T-helper 1 cell treated with Interleukin-12 subunit alpha and Interleukin-12 subunit beta and Interleukin-4 antibody, amounts not matched to agents 30 ng/mL and 1 ng/mL, for 36 hours (primary cell): Measurements from ENCODE around the gene STRN3. TPM values are rescaled to one million over a fixed set of nuclear protein-coding genes. Genes with fewer than 3 reads are reported as not detected.
"Not testable (repeated sequence)": the region's sequence is repeated elsewhere in the genome, so short reads cannot be mapped to it uniquely, and the experiment has no call there.

Source experiments
- intact Hi-C: fragments of 100-400 bp; cut with micrococcal nuclease; formaldehyde crosslinking; loops from one replicate; pipeline ENCODE4 v1.15.1; 2024
- total RNA-seq: library from RNA; stranded (reverse); gene quantifications from 2 replicates; pipeline ENCODE4 v1.2.3, GENCODE V29; 2022

Gene STRN3
- total RNA-seq, 1 donor from 2014 or later = 23.5 TPM

DNA sequence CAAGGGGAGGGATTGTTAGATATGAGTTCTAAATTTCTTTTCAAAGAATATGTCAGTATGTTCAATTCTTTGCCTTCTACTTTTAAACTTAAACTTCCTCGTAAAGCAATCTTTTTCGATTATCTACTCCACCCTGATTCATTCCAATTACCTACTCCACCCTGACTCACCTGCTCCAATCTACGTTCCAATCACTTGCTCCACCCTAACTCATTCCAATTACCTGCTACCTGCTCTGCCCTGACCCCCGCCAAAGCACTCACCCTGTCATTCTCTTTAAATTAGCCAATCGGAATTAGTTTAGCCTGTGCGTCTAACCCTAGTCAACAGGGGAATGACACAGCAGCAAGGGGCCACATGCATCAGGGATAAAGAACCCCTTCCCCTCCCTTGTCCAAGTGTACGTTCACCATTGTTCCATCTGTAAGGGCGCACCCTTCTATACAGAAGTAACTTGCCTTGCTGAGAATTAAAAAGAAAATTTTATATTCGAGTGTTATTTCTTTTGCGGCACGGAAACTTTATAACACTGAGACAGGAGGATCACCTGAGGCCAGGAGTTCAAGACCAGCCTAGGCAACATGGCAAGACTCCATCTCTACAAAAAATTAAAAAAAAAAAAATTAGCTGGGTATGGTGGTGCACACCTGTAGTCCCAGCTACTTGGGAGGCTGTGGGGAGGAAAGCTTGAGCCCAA lies 54.0 kb downstream of the STRN3 start:
- intact Hi-C loops = not testable (repeated sequence)

- intact Hi-C loops = no loop called here
These were observed 54.6 kb downstream of the STRN3 start for GRCh38 chr14:30971586-30971985.

- intact Hi-C loops = not testable (repeated sequence)
These were observed 56.4 kb downstream of the STRN3 start for GRCh38 chr14:30969796-30970195.

- intact Hi-C loops = not testable (repeated sequence)
These were observed 58.6 kb downstream of the STRN3 start for GRCh38 chr14:30967364-30968098.

DNA sequence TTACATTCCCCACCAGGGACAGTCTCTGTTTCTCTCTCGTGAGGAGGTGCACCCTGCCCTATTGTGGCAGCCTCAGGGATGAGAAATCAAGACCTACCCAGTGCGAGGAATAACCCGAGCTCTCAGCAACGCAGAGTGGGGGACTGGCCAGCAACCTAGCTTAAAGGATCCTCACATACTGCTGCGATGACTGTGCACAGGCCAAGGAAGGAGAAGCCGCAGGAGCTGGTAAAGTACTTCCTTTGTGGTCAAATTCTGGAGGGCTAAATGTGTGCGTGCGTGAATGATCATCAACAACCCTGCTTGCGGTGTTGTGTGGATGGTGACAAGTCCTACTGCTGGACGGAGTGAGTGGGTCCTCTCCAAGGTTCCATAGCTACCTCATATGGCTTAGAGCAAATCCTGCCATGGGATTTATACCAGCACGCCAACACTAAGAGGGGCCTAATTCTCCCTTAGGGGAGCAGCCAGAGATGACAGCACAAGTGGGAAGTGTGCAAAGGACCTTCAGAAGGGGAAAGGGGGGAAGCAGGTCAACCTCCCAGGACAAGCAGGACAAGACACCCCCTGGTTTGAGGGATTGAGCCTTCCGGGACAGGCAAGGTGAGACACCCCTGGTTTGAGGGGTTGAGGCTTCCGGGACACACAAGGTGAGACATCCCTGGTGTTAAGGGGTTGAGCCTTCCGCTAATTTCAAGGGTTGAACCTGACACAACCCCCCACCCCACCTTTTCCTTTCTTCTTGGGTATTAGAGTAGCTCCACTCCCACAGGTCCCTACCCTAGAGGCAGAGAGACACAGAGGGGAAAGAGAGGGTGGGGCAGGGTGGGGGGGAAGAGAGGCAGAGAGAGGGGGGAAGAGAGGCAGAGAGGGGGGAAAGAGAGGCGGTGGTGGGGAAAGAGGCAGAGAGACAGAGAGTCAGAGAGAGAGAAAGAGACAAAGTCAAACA lies 59.5 kb downstream of the STRN3 start:
- intact Hi-C loops = no loop called here

GRCh38 chr14:30965861-30966260 lies 60.3 kb downstream of the STRN3 start:
- intact Hi-C loops = not testable (repeated sequence)

GRCh38 chr14:30962537-30962936 lies 63.6 kb downstream of the STRN3 start:
- intact Hi-C loops = not testable (repeated sequence)

GRCh38 chr14:30961330-30961729 lies 64.8 kb downstream of the STRN3 start:
- intact Hi-C loops = no loop called here

- intact Hi-C loops = no loop called here
These were observed 66.0 kb downstream of the STRN3 start for GRCh38 chr14:30960216-30960615.

DNA sequence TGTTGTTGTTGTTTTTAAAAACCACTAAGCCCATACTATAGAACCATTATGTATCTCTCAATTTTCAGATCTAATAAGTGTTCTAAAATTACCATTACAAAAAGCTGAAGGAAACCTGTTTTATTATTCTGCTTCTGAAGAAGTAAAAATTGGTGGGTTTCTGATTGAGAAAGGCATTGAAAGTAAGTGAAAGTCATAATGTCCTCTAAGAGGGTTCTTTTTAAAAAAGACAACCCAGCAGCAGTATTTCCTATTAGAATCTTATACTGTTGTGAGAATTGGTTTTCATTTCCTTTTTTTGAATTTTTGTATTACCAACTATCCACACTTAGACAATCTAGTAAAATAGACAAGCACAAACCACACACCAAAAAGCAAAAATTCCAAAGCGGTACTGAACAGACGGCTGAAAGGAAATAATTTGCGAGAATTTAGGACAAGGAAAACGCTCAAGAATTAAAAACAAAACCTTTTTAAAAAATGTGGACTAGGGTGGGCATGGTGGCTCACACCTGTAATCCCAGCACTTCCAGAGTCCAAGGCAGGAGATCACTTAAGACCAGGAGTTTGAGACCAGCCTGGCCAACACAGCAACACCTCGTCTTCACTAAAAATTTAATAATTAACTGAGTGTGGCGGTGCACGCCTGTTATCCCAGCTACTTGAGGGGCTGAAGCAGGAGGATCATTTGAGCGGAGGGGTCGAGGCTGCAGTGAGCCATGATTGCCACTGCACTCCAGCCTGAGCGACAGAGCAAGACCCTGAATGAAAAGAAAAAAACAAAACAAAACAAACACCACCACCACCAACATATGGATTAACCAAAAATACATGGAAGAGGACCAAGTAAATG lies 67.4 kb downstream of the STRN3 start:
- intact Hi-C loops = no loop called here

DNA sequence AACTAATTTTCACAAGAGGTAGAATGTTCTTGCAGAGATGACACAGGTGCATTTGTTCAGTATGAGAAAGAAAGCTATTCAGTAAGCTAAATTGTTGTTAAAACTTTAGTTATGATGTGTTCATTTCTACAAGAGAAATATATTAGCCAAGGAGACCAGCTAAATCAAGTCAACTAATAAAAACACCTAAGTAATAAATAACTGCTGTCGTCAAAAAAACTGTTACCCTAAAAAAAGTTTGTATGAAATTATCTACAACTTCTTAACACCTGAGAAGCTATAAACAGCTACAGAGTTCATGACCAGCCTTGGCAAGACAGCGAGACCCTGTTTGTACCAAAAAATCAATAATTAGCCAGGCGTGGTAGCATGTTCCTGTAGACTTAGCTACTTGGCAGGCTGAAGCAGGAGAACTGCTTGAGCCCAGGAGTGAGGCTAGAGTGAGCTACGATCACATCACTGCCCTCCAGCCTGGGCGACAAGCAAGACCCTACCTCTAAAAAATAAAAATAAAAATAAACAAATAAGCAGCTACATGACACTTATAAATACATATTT lies 68.3 kb downstream of the STRN3 start:
- intact Hi-C loops = no loop called here

DNA sequence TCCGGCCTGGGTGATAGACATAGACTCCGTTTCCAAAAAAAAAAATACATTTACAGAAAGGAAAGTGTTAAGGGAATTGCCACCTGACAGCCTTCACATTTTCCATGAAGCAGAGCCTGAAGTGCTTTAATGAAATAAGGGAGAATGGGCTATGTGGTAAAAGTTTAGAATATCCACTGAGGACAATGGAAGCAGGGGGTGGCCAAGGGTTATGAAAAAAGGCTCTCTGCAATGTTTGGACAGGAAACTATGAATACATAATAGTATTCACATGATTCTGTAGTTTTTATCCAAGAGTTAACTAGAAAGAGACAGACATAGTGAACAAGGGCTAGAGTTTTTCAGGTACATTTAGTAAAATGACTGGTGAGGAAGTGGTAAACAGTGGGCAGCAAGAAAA lies 76.5 kb downstream of the STRN3 start:
- intact Hi-C loops = no loop called here

DNA sequence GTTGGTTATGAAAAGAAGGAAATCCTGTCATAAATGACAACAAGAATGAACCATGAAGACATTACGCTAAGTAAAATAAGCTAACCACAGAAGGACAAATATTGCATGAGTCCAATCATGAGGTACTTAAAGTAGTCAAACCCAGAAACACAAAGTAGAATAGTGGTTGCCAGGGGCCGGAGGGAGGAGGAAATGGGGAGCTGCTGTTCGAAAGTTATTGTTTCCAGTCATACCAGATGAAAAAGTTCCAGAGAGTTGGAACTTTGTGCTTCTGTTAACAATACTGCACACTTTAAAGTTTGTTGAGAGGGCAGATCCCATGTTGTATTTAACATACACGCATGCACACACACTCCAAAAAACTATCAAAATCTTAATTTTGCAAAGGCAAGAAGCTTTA lies 82.5 kb downstream of the STRN3 start:
- intact Hi-C loops = no loop called here

- intact Hi-C loops = no loop called here
These were observed 85.3 kb downstream of the STRN3 start for GRCh38 chr14:30940886-30941285.

- intact Hi-C loops = no loop called here
These were observed 87.6 kb downstream of the STRN3 start for GRCh38 chr14:30938617-30939016.

- intact Hi-C loops = no loop called here
These were observed 90.7 kb downstream of the STRN3 start for GRCh38 chr14:30935445-30935844.

GRCh38 chr14:30933937-30934336 lies 92.2 kb downstream of the STRN3 start:
- intact Hi-C loops = not testable (repeated sequence)

DNA sequence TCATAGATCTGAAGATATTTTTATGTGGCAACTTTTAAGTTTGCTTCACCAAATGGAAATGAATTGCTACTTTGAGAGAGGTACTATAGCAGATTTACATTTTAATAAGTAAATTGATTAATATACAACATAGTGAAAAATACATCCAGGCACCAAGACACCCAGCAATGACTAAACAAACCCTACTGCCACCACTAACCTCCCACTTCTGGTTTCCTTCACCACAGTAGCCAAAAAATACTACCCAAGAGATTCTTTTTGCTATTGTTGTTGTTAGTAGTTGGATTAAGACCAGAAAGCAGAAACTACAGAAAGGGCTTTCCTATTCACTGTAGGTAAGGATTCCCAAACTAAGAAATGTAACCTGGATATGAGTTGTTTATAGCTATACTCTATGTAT lies 97.7 kb downstream of the STRN3 start:
- intact Hi-C loops = no loop called here

DNA sequence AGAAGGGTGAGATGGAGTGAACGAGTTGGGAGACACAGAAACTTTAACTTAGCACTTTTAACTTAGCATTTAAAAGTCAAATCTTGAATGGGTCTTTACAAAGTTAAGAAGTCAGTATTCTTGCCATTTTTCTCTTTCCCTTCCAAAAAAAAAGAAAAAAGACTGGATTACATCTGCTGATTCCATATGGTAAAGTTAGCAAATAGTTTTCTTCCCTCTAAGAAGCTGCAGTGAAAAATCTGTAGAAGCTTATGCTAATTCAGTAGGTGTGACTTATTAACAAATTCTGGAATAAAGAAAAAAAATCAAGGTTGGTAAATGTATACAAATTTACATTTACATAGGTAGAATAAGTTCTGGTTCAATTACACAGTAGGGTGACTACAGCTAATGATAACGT lies 100.9 kb downstream of the STRN3 start:
- intact Hi-C loops = no loop called here

DNA sequence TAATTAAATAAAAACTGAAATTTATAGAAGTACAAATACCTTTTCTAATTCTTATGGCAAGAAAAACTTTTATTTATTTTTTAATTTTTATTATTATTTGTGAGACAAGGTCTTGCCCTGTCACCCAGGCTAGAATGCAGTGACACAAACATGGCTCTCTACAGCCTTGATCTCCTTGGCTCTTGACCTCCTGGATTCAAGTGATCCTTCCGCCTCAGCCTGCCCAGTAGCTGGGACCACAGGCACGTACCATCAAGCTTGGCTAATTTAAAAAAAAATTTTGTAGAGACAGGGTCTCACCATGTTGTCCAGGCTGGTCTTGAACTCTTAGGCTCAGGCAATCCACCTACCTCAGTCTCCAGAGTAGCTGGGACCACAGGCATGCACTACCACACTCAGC lies 104.4 kb downstream of the STRN3 start:
- intact Hi-C loops = no loop called here

GRCh38 chr14:30921305-30921704 lies 104.9 kb downstream of the STRN3 start:
- intact Hi-C loops = no loop called here
